CD4-positive, alpha-beta T cell treated with Interleukin-21 for 1 hour (primary cell): Measurements from ENCODE around the gene CDC14A.
"Not testable (repeated sequence)": the region's sequence is repeated elsewhere in the genome, so short reads cannot be mapped to it uniquely, and the experiment has no call there.

ENCODE experiments used
- DNase-seq: peaks from one replicate; pipeline ENCODE4 v3.0.0-alpha.2; 2020

CDC14A gene

DNA sequence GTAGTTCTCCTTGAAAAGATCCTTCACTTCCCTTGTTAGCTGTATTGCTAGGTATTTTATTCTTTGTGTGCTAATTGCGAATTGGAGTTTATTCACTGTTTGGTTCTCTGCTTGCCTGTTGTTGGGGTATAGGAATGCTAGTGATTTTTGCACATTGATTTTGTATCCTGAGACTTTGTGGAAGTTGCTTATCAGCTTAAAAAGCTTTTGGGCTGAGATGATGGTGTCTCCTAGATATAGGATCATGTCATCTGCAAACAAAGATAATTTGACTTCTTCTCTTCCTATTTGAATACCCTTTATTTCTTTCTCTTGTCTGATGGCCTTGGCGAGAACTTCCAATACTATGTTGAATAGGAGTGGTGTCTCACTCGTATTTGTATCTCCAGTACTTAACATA is 55.1 kb downstream of the CDC14A start:
- DNase-seq = not testable (repeated sequence)

DNA sequence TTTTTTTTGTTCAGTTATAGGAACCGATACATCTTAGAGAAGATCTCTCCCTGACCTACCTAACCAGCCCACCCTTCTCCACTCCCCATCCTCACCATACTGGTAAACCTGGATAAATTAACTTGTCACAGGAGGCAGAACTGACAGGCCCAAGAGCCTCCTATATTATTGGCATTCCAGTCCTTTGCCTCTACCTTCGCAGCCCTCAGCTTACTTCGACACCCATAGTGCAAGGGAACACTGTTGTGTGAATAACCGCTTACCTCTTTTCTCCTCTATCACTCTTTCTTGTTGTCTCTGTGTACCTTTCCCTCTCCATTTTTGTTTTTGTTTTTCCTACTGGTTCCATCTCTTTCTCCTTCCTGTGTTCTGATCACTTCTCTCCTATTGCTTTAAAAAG is 58.7 kb downstream of the CDC14A start:
- no peak for DNase-seq

GRCh38 chr1:100411574-100411973 is 59.3 kb downstream of the CDC14A start:
- no peak for DNase-seq

- peak; percentile 30 for DNase-seq
Observed at GRCh38 chr1:100413035-100413434, 60.7 kb downstream of the CDC14A start.

DNA sequence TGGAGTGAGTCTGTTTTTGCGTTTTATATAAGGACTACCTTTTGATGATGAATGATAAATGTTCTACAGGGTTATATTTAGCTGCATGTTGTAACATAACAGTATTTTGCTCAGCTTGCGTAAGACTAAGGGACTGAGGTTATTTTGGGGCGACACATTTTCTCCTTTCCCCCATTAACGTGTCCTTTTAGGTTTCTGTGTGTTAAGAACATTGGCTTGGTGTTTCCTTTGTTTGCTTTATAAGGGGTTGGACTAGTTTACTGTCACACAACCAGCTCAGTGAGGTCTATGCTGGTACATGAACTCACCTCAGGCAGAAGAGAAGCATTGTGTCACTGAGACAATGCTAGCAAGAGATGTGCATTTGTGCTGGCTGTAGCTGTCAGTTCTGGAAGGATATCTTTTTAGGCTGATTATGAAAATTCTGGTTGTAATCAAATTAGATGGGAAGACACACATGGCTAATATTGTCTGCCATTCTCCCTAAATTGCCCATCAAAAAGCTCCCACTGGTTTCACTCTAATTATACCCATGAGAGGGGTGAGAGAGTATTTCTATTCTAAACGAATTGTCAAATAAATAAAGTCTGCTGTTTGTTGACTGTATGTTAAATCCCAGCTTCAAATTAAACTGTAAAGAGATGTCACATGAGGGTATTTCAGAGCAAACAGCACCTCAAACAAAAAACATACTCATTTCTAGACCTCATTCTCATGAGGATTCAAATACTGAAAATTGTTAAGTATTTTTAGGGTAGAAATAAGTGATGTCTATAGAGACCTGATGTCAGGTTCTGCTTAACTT is 62.6 kb downstream of the CDC14A start:
- DNase-seq = peak; percentile 70

GRCh38 chr1:100415498-100415778 is 63.1 kb downstream of the CDC14A start:
- DNase-seq = no peak

DNA sequence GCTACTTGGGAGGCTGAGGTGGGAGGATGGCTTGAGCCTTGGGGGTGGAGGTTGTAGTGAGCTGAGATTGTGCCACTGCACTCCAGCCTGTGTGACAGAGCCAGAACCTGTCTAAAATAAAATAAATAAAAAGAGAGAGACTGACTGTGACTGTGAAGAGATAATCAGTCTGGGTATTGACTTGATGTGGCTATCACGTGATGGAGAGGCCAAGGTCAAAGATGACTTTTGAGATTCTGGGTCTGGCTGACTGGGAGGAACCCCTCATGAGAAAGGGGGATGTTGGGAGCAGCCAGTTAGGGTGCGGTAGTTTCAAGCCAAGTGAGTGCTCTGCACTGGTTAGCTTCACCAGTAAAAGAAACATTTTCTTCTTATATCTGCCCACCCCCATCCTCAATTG is 66.8 kb downstream of the CDC14A start:
- DNase-seq = no peak

- no peak for DNase-seq
Observed at GRCh38 chr1:100422065-100422464, 69.8 kb downstream of the CDC14A start.

- peak; percentile 78 for DNase-seq
Observed at GRCh38 chr1:100423832-100424337, 71.6 kb downstream of the CDC14A start.

DNA sequence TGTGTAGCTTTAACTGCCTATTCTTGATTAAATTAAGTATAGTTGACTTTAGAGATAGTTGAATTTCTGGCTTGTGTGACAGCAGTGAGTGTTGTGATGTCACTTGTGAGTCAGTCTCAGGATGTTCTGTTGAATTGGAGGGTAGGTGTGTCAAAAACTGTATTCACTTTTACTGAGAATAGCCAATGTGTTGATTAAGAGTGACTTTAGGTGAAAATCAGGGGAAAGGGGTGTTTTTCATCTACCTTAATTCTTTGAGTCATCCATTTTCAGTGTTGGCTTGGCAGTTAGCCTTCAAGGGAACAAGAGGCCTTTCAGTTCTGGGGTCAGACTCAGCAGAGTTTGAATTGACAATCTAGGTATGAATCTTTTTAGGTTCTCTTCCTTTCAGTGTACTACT is 75.9 kb downstream of the CDC14A start:
- DNase-seq = peak; percentile 38

- DNase-seq = no peak
Observed at GRCh38 chr1:100430325-100430756, 78.0 kb downstream of the CDC14A start.

GRCh38 chr1:100431954-100432353 is 79.6 kb downstream of the CDC14A start:
- DNase-seq = peak; percentile 42

GRCh38 chr1:100433563-100433962 is 81.3 kb downstream of the CDC14A start:
- no peak for DNase-seq

- DNase-seq = no peak
Observed at GRCh38 chr1:100434831-100435230, 82.5 kb downstream of the CDC14A start.

GRCh38 chr1:100438375-100438774 is 86.1 kb downstream of the CDC14A start:
- DNase-seq = no peak

DNA sequence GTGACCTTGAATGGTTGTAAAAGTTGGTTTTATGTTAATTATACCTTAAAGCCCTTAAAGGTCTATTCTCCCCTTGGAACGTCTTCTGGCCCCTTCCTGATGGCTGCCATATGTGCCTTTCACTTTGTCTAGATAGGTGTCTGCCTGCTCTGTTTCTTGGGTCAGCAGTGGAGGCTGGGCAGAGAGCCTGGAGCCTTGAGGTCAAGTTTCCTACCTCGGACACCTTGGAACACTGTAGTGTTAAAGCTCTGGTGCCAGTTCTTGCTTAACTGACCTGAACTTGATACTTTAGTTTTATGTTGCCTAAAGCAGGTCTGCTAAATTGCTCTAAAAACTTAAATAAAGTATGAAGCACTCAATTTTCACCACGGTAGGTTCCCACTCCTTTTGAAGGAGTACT is 86.5 kb downstream of the CDC14A start:
- no peak for DNase-seq

DNA sequence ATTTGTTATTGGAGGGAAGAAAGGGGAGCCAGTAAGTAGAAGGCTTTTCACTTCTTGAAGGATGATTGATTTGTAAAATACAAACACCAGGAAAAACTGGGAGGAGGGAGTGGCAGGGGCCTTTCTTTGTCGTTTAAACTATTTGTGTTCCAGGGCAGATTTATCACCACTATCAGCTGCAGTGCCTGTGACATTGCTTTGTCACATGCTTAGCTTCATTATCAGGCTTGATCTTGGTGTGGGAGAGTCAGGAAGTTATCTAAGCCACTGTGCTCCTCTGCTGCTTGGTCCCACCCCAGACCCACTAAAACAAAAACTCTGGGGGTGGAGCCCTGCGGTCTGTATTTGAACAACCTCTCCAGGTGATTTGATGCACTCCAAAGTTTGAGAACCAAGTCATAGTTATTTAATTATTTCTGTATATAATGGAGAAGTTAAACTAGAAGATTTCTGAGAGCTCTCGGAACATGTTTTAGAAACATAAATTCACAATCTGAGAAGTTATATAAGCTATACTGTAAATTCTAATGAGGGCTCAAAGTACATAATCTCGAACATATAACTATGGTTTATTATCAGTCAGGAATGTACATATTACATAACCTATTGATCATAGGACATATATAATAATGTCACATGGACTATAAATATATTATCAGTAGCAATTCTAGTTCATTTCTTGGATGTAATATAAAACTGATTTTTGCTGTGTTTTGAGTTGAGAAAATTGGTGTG is 87.9 kb downstream of the CDC14A start:
- peak; percentile 91 for DNase-seq

DNA sequence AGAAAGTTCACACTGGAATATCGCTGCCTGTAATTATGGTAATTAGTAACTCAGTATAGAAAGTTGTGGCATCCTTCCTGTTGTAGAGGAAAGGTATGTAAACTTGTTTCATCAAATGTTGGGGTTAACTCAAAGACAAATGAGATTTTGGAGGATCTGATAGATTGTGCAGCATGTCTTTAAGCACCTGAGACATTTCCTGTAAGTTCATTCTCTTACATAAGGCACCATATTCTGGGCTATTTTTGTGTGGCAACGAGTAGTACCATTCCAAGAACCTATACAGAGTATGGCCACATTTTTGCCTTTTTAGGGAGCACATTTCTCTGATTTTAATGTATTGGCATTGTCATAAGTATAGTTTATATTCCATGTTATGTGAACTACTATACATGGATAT is 88.8 kb downstream of the CDC14A start:
- peak; percentile 53 for DNase-seq

- DNase-seq = peak; percentile 81
Observed at GRCh38 chr1:100441651-100442050, 89.3 kb downstream of the CDC14A start.

DNA sequence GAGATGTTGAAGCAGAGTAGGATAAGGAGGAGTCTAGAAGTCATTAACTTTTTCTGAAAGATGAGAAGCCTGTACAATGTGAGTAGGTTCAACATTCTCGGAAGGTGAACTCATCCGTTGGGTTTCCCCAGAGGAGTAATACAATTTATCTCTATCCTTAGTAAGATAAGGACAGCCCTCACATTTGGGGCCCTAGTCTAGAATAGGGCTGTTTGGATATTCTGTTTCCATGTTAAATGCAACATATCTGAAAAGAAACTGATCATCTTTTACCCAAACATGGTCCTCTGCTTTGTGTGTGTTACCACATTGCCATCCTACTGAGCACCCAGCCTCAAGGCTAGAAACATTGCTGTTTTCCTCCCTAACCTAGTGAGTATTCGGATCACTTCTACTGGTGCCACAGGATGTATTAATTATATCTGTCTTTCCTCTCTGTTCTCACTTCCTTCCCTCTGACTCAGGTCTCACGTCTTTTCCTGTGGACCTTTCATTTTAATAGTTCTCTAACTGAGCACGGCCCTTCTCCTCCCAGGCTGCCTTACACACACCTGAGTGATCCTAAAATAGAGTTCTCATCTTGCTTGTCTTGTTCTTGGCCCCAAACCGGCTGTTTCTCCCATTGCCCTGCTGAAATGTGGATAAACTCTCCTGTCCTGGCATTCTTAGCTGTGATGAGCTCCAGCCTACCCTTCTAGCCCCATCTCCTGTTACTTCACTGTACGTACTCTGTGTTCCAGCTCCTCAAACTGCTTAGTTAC is 91.7 kb downstream of the CDC14A start:
- DNase-seq = peak; percentile 74

DNA sequence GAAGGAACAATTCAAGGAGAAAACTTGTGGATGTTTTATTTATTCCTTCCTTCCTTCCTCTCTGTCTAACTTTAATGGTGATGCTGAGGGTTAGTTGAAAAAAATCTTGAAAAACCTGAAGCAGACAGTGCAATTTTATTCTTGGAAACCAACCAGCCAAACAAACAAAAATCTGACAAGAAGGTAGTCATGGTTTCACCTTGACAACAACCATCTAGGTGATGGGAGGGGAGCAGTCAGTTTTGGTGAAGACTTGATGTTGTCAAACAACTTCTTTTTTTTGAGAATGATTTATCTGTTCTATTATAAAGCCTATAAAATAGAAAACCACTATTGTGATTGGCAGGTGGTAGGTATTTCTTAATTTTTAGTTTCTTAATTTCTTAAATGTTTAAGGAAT is 93.3 kb downstream of the CDC14A start:
- DNase-seq = peak; percentile 93

DNA sequence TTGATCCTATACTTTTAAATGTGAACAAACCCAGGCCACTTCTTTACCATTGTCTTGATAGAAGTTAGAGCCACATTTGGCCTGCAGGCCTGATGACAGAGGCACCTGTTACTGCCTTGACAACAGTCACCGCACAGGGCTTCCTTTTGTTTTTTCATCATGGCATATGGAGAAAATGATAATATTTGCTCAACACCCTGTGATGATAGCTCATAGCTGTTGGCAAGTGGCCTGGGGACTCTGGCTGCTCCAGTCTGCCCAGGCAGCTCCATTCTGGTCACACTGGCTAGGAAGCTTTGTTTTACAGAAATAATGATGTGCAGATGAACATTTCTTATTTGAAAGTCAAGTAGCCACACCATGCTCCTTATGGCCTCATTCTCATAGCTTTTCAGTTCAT is 96.1 kb downstream of the CDC14A start:
- DNase-seq = no peak

- DNase-seq = no peak
Observed at GRCh38 chr1:100449477-100449876, 97.2 kb downstream of the CDC14A start.

DNA sequence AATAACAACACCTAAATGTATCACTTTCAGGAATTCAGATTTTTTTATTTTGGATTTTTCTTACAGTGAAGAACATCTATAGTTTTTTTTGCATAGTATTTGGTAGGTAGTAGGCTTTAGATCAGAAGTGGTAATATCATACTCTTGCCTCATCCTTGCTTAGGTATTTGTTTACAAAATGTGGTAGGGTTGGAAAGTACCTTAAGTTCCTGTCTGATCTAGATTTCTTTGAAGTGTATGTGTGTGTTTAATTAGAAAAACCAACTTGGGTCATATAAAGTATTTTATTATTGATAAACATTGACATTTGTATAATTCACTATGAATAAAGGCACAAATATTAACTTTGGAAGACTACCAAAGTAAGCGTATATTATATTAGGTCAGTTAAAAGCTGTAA is 100.3 kb downstream of the CDC14A start:
- peak; percentile 84 for DNase-seq
